Chondrocyte (in vitro differentiated cells): Measurements from ENCODE around the gene TFDP2. TPM values are rescaled to one million over a fixed set of nuclear protein-coding genes. Genes with fewer than 3 reads are reported as not detected.
A peak's percentile ranks its signal among the peaks of the same experiment; 100 is the strongest.

Experiments used
- DNase-seq: peaks from one replicate; pipeline ENCODE4 v3.0.0; 2021; ENCODE audit warnings: mixed read lengths, low spot score
- H3K27ac Mint-ChIP-seq: one replicate; pipeline ENCODE4 v1.8.0; 2021; ENCODE audit warnings: mild to moderate bottlenecking, moderate library complexity, mixed read lengths; ENCODE audit not compliant: unreplicated experiment
- H3K27me3 Mint-ChIP-seq: 2 replicates; pipeline ENCODE4 v1.8.0; 2021; ENCODE audit warnings: low read depth, mixed read lengths
- H3K36me3 Mint-ChIP-seq: 2 replicates; pipeline ENCODE4 v1.8.0; 2021; ENCODE audit warnings: low read depth, mixed read lengths
- H3K4me1 Mint-ChIP-seq: 2 replicates; pipeline ENCODE4 v1.8.0; 2021; ENCODE audit warnings: low read depth, mild to moderate bottlenecking, mixed read lengths
- H3K4me3 Mint-ChIP-seq: one replicate; pipeline ENCODE4 v1.8.0; 2021; ENCODE audit warnings: mild to moderate bottlenecking, moderate library complexity, mixed read lengths; ENCODE audit not compliant: unreplicated experiment
- H3K9me3 Mint-ChIP-seq: 2 replicates; pipeline ENCODE4 v1.8.0; 2021; ENCODE audit warnings: low read depth, mixed read lengths
- CTCF ChIP-seq: fragments of 200-600 bp; sonication (generic); IDR thresholded peaks from 2 replicates; pipeline ENCODE4 v1.5.0; 2021; ENCODE audit warnings: antibody characterized with exemption, mild to moderate bottlenecking, moderate library complexity
- total RNA-seq: library from RNA; stranded (reverse); gene quantifications from 3 replicates; pipeline ENCODE4 v1.2.1, GENCODE V29; 2021

TFDP2 gene
- total RNA-seq, 1 donor from 2014 or later: 36.5 TPM

DNA sequence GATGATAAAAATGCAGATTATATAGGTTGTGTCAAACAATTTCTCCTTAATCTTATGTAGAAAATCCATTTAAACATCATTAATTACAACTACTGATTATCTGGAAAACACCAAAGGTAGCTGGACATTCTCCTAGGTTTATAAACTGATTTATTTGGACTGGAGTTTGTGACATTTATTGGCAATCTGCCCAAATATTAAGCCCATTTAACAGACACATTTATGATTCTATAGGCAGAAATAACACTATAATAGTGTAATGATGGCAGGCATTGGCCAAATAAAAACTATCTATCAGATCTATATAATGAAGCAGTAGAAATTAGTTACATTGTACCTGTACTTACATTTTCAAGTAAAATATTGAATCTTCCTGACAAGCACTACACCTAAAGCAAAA, 117.8 kb downstream of the TFDP2 start:
- no peak for TF ChIP-seq CTCF
- Mint-ChIP-seq H3K27me3 (no peaks in the 10 kb centered on the region), H3K9me3 (no peaks in the 10 kb centered on the region), H3K36me3 (no peaks in the 10 kb centered on the region), H3K4me1 (peaks cover 18% of the 10 kb centered on the region), H3K27ac (no peak overlapping the region), H3K4me3 (no peak overlapping the region)
- no peak for DNase-seq

GRCh38 chr3:142029791-142030190, 119.6 kb downstream of the TFDP2 start:
- Mint-ChIP-seq H3K36me3 (no peaks in the 10 kb centered on the region), H3K9me3 (no peaks in the 10 kb centered on the region), H3K4me3 (no peak overlapping the region), H3K4me1 (peaks cover 19% of the 10 kb centered on the region), H3K27ac (no peak overlapping the region), H3K27me3 (no peaks in the 10 kb centered on the region)
- no peak for DNase-seq
- TF ChIP-seq CTCF: no peak

GRCh38 chr3:142029052-142029642, 120.2 kb downstream of the TFDP2 start:
- Mint-ChIP-seq H3K4me3 (no peak overlapping the region), H3K4me1 (peaks cover 19% of the 10 kb centered on the region), H3K9me3 (no peaks in the 10 kb centered on the region), H3K27ac (no peak overlapping the region), H3K36me3 (peaks cover 1% of the 10 kb centered on the region), H3K27me3 (no peaks in the 10 kb centered on the region)
- no peak for TF ChIP-seq CTCF
- DNase-seq: no peak

DNA sequence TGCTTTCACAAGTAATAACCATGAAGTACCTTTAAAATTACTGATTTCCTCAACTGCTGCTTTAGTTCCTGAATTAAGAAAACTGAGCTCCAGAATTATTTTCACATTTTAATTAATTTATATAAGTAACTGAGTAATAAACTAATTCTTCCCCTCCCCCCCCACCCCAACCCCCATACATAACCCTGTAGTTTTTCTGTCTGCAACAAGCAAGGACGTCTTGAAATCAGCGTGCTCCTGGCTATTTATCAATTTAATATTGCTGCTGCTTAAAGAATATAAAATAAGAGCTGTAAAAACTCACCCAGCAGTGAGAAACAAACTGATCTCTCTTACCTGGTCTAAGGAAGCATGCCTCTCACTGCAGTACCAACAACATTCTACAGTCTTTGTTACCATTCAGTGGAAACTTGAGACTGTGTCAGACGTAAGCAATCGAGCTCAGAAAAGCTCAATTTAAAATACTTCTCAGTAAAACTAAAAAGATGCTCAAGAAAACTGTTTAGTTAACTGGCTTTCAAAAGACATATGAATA, 121.0 kb downstream of the TFDP2 start:
- H3K4me3 Mint-ChIP-seq: peak overlapping the region; percentile 79
- H3K27ac Mint-ChIP-seq: peak overlapping the region; percentile 78
- DNase-seq: no peak
- peaks cover 19% of the 10 kb centered on the region for H3K4me1 Mint-ChIP-seq
- H3K27me3 Mint-ChIP-seq: no peaks in the 10 kb centered on the region
- H3K9me3 Mint-ChIP-seq: no peaks in the 10 kb centered on the region
- peaks cover 1% of the 10 kb centered on the region for H3K36me3 Mint-ChIP-seq
- peak; percentile 8 for TF ChIP-seq CTCF

DNA sequence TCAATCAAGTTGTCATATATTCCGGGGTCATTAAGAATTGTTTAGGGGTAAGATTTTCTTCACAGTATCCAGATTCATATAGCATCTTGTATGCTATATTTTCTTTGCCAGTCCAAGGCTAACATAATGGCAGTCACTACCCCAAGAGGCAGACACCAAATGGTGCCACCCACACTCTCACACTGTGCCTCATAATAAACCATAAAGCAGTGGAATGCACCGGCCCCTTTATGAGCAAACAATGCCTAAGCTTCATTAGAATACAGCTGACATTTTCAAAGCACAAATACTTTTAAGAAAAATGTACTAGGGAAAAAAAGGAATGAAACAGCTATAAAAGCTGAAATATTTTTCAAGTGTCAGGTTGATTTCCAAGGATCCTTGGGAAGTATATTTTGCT, 121.6 kb downstream of the TFDP2 start:
- DNase-seq: no peak
- Mint-ChIP-seq H3K36me3 (peaks cover 1% of the 10 kb centered on the region), H3K4me3 (peak overlapping the region; percentile 79), H3K27ac (peak overlapping the region; percentile 74), H3K9me3 (no peaks in the 10 kb centered on the region), H3K4me1 (peaks cover 19% of the 10 kb centered on the region), H3K27me3 (no peaks in the 10 kb centered on the region)
- no peak for TF ChIP-seq CTCF
